Measurements from ENCODE around the gene APOL3.

DNA sequence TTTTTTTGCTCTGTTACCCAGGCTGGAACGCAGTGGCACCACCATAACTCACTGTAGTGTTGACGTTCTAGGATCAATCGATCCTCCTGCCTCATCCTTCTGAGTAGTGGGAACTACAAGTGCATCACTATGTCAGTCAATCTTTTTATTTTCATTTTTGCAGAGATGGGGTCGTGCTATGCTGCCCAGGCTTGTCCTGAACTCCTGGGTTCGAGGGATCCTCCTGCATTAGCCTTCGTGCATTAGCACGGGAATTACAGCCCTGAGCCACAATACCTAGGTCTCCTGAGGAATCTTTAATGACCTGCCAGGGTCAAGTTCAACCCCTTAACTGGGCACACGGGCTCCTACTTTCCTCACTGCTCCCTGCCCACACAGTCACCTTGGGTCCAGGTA is 4.4 kb downstream of the APOL3 start:
- no peak for TF ChIP-seq POLR2A (IDR thresholded peaks at IDR 0.05)
- TF ChIP-seq, protein P1, sequence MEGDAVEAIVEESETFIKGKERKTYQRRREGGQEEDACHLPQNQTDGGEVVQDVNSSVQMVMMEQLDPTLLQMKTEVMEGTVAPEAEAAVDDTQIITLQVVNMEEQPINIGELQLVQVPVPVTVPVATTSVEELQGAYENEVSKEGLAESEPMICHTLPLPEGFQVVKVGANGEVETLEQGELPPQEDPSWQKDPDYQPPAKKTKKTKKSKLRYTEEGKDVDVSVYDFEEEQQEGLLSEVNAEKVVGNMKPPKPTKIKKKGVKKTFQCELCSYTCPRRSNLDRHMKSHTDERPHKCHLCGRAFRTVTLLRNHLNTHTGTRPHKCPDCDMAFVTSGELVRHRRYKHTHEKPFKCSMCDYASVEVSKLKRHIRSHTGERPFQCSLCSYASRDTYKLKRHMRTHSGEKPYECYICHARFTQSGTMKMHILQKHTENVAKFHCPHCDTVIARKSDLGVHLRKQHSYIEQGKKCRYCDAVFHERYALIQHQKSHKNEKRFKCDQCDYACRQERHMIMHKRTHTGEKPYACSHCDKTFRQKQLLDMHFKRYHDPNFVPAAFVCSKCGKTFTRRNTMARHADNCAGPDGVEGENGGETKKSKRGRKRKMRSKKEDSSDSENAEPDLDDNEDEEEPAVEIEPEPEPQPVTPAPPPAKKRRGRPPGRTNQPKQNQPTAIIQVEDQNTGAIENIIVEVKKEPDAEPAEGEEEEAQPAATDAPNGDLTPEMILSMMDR (IDR thresholded peaks at IDR 0.05): no peak
